Heart left ventricle (tissue), 16 donors: ENCODE measurements around the gene IFT74. TPM values are rescaled to one million over a fixed set of nuclear protein-coding genes. Genes with fewer than 3 reads are reported as not detected.
A peak's percentile ranks its signal among the peaks of the same experiment; 100 is the strongest.

Source experiments
- ATAC-seq, 4 donors: fragments of 200-7000 bp; cut with Tn5 transposase; one replicate each; pipeline ENCODE4 v1.9.1; 2020 to 2022; ENCODE audit warnings: moderate library complexity in 4 of 4, mild to moderate bottlenecking in 3 of 4, moderate number of reproducible peaks in 1 of 4
- DNase-seq, 5 donors: peaks; one replicate each; pipeline ENCODE4 v3.0.0-alpha.2; 2020
- H3K27ac ChIP-seq, 12 donors: fragments of 200-600 bp; sonication (generic) in 4 of 12; one replicate each; pipeline versions ENCODE4 v1.5.0 to v1.8.0; 2016 to 2022; ENCODE audit warnings: mild to moderate bottlenecking in 2 of 12
- H3K27me3 ChIP-seq, 9 donors: fragments of 200-600 bp; sonication (generic) in 2 of 9; one replicate each; pipeline versions ENCODE4 v1.5.1 to v1.8.0; 2016 to 2022; ENCODE audit warnings: mild to moderate bottlenecking in 3 of 9
- H3K36me3 ChIP-seq, 9 donors: fragments of 200-600 bp; sonication (generic) in 2 of 9; one replicate each; pipeline versions ENCODE4 v1.5.0 to v1.8.0; 2018 to 2022; ENCODE audit warnings: mild to moderate bottlenecking in 2 of 9
- H3K4me1 ChIP-seq, 12 donors: fragments of 200-600 bp; sonication (generic) in 4 of 12; one replicate each; pipeline versions ENCODE4 v1.5.0 to v1.8.0; 2016 to 2022; ENCODE audit warnings: mild to moderate bottlenecking in 3 of 12
- H3K4me3 ChIP-seq, 12 donors: fragments of 200-600 bp; sonication (generic) in 4 of 12; one replicate each; pipeline versions ENCODE4 v1.5.0 to v1.8.0; 2017 to 2022; ENCODE audit warnings: mild to moderate bottlenecking in 9 of 12, moderate library complexity in 4 of 12
- H3K9me3 ChIP-seq, 12 donors: fragments of 200-600 bp; sonication (generic) in 4 of 12; one replicate each; pipeline versions ENCODE4 v1.5.0 to v1.8.0; 2016 to 2022; ENCODE audit warnings: mild to moderate bottlenecking in 1 of 12
- CTCF ChIP-seq, 12 donors: fragments of 200-600 bp; sonication (generic) in 4 of 12; IDR thresholded peaks; one replicate each; pipeline versions ENCODE4 v1.5.0 to v1.8.0; 2018 to 2022; ENCODE audit warnings: antibody characterized with exemption in 12 of 12, mild to moderate bottlenecking in 5 of 12
- POLR2A ChIP-seq, 2 donors: fragments of 450-650 bp; IDR thresholded peaks; one replicate each; pipeline ENCODE4 v1.6.1; 2017; ENCODE audit warnings: antibody characterized with exemption in 2 of 2, mild to moderate bottlenecking in 2 of 2, moderate library complexity in 2 of 2
- WGBS, 4 donors: extraction: QIAGEN DNeasy Blood & Tissue Kit in 2 of 4; methylation state at CpG; one replicate each; pipeline versions ENCODE4 v1.1.5 to v1.1.7; 2013 to 2018; 5-methylcytosine and 5-hydroxymethylcytosine counted together
- intact Hi-C, 10 donors: fragments of 100-400 bp; cut with DNase I; formaldehyde crosslinking; loops; one replicate each; pipeline versions ENCODE4 v1.11.1 to v1.14.2; 2022
- polyA plus RNA-seq, 2 donors: library from polyadenylated mRNA; stranded (reverse); fragments of 200-250 nt; gene quantifications; one replicate each; pipeline ENCODE4 v1.2.3, GENCODE V29; 2013
- total RNA-seq, 9 donors: library from RNA; depleted of rRNA in 2 of 9; stranded (reverse); fragments of >200 nt in 2 of 9; fragmentation: NEBNext Ultra II Directional in 3 of 9; extraction: Animal tissue kit (Norgen Biotek cat#: 25700) in 3 of 9; gene quantifications; one replicate each; pipeline versions ENCODE4 v1.1.0 to v1.2.4, GENCODE V29; 2016 to 2023
- donor health status: ischemic (EF 13 %, LVEDD 7.1; RV severe dilation, severe dysfunction).
- donor health status: healthy with polysubstance abuse.
- donor health status: DM: no; HTN: yes; CAD: no.
- donor health status: DM: no; HTN: no; CAD: no.
- donor health status: ischemic (EF 25% LVEDD 6.9; RV normal size, moderate dysfunction).
- donor health status: ischemic (EF 25% LVEDD 5.7; RV mildly dilated, moderate dysfunction).
- donor health status: healthy.
- donor health status: DM: yes; HTN: yes; CAD: no.
- donor health status: ischemic (EF 35%, LVEDD 5.7; RV mildly dilated, moderate dysfunction).
- donor health status: nonischemic (EF 11% LVEDD 7.7; RV severe dilation, severe dysfunction).
- donor health status: DM: yes; HTN: yes; CAD: no.
- donor health status: PGD.
- donor health status: ischemic (EF 29% LVEDD 5.4; RV normal size, mild dysfunction).
- donor health status: nonischemic (EF 23%, LVEDD 6.1; RV moderate dilation, normal function).

IFT74 gene
- total and polyA plus RNA-seq, 11 donors: 5.3 to 12.7 (median 9.6) TPM

GRCh38 chr9:27112235-27112634 is 156.0 kb downstream of the IFT74 start:
- Histone ChIP-seq H3K9me3 (no peaks in the 10 kb centered on the region), H3K36me3 (no peaks in the 10 kb centered on the region), H3K27ac (peak overlapping the region; percentile 21 to 88 (median 73)), H3K27me3 (no peaks in the 10 kb centered on the region), H3K4me3 (peak overlapping the region in 10 of 12 donors; percentile 11 to 64 (median 52)), H3K4me1 (peaks cover 0 to 32% (median 6%) of the 10 kb centered on the region in 12 donors)
- 59 to 63% (median 61%) methylated on average over 2 of the region's 2 CpGs for WGBS, 4 donors
- peak in 2 of 5 donors; percentile 22 to 35 for DNase-seq
- intact Hi-C loops: loop anchor here in 2 of 10 donors (5.0 kb wide), 2 partner anchors 75 to 80 kb away; no protein-coding TSS in a partner anchor
- ATAC-seq: peak; percentile 41 to 86 (median 79)
- TF ChIP-seq CTCF (IDR thresholded peaks at IDR 0.05) (no peak), POLR2A (IDR thresholded peaks at IDR 0.05) (no peak)

Other genes starting within 250 kb of the IFT74 start
- 10 to 100 TPM in 1 of 9 donors, 1 to 10 TPM in 8; 4.8 to 10.8 (median 7.6) TPM for gene CAAP1, start 63.6 kb upstream of the IFT74 start, total RNA-seq
- gene CAAP1, start 63.6 kb upstream of the IFT74 start, polyA plus RNA-seq: 1 to 10 TPM; 5.5 to 6.8 TPM
- gene PLAA, start 9.2 kb upstream of the IFT74 start, total RNA-seq: 10 to 100 TPM; 28.0 to 42.5 (median 34.2) TPM
- gene PLAA, start 9.2 kb upstream of the IFT74 start, polyA plus RNA-seq: 10 to 100 TPM in 1 of 2 donors, 1 to 10 TPM in 1; 9.1 to 32.4 TPM
- gene LRRC19, start 49.3 kb downstream of the IFT74 start, total RNA-seq: not detected
- gene LRRC19, start 49.3 kb downstream of the IFT74 start, polyA plus RNA-seq: not detected
- gene TEK, start 152.8 kb downstream of the IFT74 start, total RNA-seq: 10 to 100 TPM; 11.9 to 36.5 (median 19.2) TPM
- gene TEK, start 152.8 kb downstream of the IFT74 start, polyA plus RNA-seq: 10 to 100 TPM in 1 of 2 donors, 1 to 10 TPM in 1; 6.4 to 17.7 TPM